ENCODE results near the gene PDE6A. TPM values are rescaled to one million over a fixed set of nuclear protein-coding genes. Genes with fewer than 3 reads are reported as not detected.

PDE6A gene
- polyA plus RNA-seq, 3 donors = 0.01 TPM; not detected in 2

- Histone ChIP-seq H2AFZ (ENCODE audit: insufficient read depth, low read depth, low read length, poor library complexity, severe bottlenecking) (no peak overlapping the region), H3K27me3 (ENCODE audit: control insufficient read depth in 2 of 2, insufficient read depth in 2 of 2, low read length in 2 of 2) (no peaks in the 10 kb centered on the region), H3K4me1 (ENCODE audit: control insufficient read depth in 1 of 2, insufficient read depth in 2 of 2, low read length in 2 of 2) (peaks cover 28 to 34% of the 10 kb centered on the region in 2 donors), H3K4me2 (replicated peaks; ENCODE audit: extremely low read depth, low read length, poor library complexity, severe bottlenecking) (no peak overlapping the region), H3K36me3 (replicated peaks in 1 of 2; ENCODE audit: control insufficient read depth in 1 of 2, insufficient read depth in 2 of 2, low read length in 2 of 2) (no peaks in the 10 kb centered on the region), H3K9me3 (replicated peaks in 1 of 2; ENCODE audit: control insufficient read depth in 1 of 2, insufficient read depth in 1 of 2, low read length in 2 of 2) (no peaks in the 10 kb centered on the region), H3K79me2 (ENCODE audit: insufficient read depth, low read length) (no peaks in the 10 kb centered on the region), H3K9ac (ENCODE audit: insufficient read depth, low read length, poor library complexity, severe bottlenecking) (no peak overlapping the region), H4K20me1 (ENCODE audit: insufficient read depth, low read length) (no peaks in the 10 kb centered on the region), H3K27ac (ENCODE audit: low read depth in 1 of 2, low read length in 2 of 2) (no peak overlapping the region), H3K4me3 (replicated peaks in 1 of 3; ENCODE audit: low read depth in 2 of 3, low read length in 3 of 3) (no peak overlapping the region)
- 100% methylated on average over 1 of the region's 8 CpGs for WGBS (ENCODE audit: insufficient coverage)
- Mint-ChIP-seq H3K4me1 (peaks cover 39% of the 10 kb centered on the region), H3K9me3 (no peaks in the 10 kb centered on the region), H3K27me3 (ENCODE audit: low read depth in 3 of 3) (peaks cover 0 to 3% (median 1%) of the 10 kb centered on the region in 3 donors), H3K36me3 (no peaks in the 10 kb centered on the region), H3K4me3 (no peak overlapping the region), H3K27ac (peak overlapping the region in 2 of 7 donors; percentile 42 to 56)
- no peak for DNase-seq
- TF ChIP-seq, protein P1, sequence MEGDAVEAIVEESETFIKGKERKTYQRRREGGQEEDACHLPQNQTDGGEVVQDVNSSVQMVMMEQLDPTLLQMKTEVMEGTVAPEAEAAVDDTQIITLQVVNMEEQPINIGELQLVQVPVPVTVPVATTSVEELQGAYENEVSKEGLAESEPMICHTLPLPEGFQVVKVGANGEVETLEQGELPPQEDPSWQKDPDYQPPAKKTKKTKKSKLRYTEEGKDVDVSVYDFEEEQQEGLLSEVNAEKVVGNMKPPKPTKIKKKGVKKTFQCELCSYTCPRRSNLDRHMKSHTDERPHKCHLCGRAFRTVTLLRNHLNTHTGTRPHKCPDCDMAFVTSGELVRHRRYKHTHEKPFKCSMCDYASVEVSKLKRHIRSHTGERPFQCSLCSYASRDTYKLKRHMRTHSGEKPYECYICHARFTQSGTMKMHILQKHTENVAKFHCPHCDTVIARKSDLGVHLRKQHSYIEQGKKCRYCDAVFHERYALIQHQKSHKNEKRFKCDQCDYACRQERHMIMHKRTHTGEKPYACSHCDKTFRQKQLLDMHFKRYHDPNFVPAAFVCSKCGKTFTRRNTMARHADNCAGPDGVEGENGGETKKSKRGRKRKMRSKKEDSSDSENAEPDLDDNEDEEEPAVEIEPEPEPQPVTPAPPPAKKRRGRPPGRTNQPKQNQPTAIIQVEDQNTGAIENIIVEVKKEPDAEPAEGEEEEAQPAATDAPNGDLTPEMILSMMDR (IDR thresholded peaks at IDR 0.05) = no peak
- intact Hi-C loops (cut with micrococcal nuclease) = no loop called here
These were observed 9.1 kb downstream of the PDE6A start for GRCh38 chr5:149935431-149935901.

DNA sequence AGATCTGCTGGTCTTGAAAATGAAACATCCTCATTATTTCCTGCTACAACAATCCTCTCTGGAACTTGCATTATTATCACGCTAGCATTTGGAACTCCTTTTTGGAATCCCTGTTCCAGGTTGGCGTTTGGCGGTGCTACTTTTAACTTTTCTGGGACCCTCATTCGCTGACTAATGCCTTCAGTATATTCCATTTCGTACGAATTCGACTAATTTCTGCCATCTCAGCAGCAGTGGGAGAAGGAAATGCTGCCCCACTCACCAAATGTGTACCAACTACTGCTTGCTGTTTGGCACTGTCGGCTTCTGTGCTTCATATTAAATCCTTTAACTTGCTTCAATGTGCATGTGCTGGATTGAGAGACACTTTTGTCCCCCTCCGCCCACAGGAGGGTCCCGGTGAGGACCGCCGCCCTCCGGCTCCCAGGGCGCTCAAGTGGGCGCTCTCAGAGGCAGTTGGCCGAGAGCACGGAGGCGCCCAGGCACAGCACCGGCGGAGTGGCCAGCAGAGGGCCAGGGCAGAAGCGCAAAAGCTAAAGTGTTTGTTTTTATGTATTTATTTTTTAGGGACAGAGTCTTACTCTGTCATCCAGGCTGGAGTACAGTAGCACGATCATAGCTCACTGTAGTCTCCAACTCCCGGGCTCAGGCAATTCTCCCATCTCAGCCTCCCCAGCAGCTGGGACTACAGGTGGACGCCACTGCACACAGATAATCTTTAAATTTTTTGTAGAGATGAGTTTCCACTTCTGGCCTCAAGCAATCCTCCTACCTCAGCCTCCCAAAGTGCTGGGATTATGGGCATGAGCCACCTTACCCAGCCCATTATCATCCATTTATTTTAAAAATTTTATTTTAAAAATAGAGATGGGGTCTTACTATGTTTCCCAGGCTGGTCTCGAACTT, 11.9 kb downstream of the PDE6A start:
- Histone ChIP-seq H3K27me3 (ENCODE audit: control insufficient read depth in 2 of 2, insufficient read depth in 2 of 2, low read length in 2 of 2) (no peaks in the 10 kb centered on the region), H3K4me2 (replicated peaks; ENCODE audit: extremely low read depth, low read length, poor library complexity, severe bottlenecking) (peak overlapping the region; percentile 43), H3K9ac (ENCODE audit: insufficient read depth, low read length, poor library complexity, severe bottlenecking) (no peak overlapping the region), H3K27ac (ENCODE audit: low read depth in 1 of 2, low read length in 2 of 2) (no peak overlapping the region), H2AFZ (ENCODE audit: insufficient read depth, low read depth, low read length, poor library complexity, severe bottlenecking) (peak overlapping the region; percentile 52), H3K79me2 (ENCODE audit: insufficient read depth, low read length) (no peaks in the 10 kb centered on the region), H4K20me1 (ENCODE audit: insufficient read depth, low read length) (no peaks in the 10 kb centered on the region), H3K36me3 (replicated peaks in 1 of 2; ENCODE audit: control insufficient read depth in 1 of 2, insufficient read depth in 2 of 2, low read length in 2 of 2) (no peaks in the 10 kb centered on the region), H3K4me3 (replicated peaks in 1 of 3; ENCODE audit: low read depth in 2 of 3, low read length in 3 of 3) (peak overlapping the region in 2 of 3 experiments; percentile 23 to 41), H3K4me1 (ENCODE audit: control insufficient read depth in 1 of 2, insufficient read depth in 2 of 2, low read length in 2 of 2) (peaks cover under 1 to 6% of the 10 kb centered on the region in 2 donors), H3K9me3 (replicated peaks in 1 of 2; ENCODE audit: control insufficient read depth in 1 of 2, insufficient read depth in 1 of 2, low read length in 2 of 2) (no peaks in the 10 kb centered on the region)
- H3K4me3 Mint-ChIP-seq = peak overlapping the region; percentile 51 to 65
- TF ChIP-seq, protein P1 (IDR thresholded peaks at IDR 0.05) = peak; percentile 25
- no peaks in the 10 kb centered on the region for H3K36me3 Mint-ChIP-seq
- H3K27ac Mint-ChIP-seq = peak overlapping the region in 1 of 7 donors; percentile 21
- peaks cover 13% of the 10 kb centered on the region for H3K4me1 Mint-ChIP-seq
- 79% methylated on average over 21 of the region's 25 CpGs for WGBS (ENCODE audit: insufficient coverage)
- peak; percentile 10 to 22 (median 12) for DNase-seq
- intact Hi-C loops (cut with micrococcal nuclease) = no loop called here
- H3K9me3 Mint-ChIP-seq = peaks cover 0 to 2% (median 0%) of the 10 kb centered on the region in 7 donors
- H3K27me3 Mint-ChIP-seq (ENCODE audit: low read depth in 3 of 3) = peaks cover 0 to 3% (median 1%) of the 10 kb centered on the region in 3 donors

All from CD14-positive monocyte (primary cell).